ENCODE results near the gene FER1L5. TPM values are rescaled to one million over a fixed set of nuclear protein-coding genes. Genes with fewer than 3 reads are reported as not detected.

Gene FER1L5
- polyA plus RNA-seq, 1 of the 3 experiments (the other 2 are of a cell fraction) = 0.02 TPM

DNA sequence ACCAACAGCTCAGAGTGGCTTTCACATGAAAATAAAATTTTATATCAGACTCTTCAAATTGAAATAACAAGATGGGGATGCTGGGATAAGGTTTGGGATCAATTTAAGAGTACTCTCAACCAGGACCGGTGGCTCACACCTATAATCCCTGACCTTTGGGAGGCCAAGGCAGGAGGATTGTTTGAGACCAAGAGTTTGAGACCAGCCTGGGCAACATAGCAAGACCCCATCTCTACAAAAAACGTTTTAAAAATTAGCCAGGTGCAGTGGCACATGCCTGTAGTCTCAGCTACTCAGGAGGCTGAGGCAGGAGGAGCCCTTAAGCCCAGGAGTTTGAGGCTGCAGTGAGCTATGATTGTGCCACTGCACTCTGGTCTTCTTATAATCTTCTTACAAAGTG, 94.7 kb downstream of the FER1L5 start:
- Histone ChIP-seq H4K20me1 (ENCODE audit: insufficient read depth) (no peaks in the 10 kb centered on the region), H3K9me2 (no peaks in the 10 kb centered on the region), H3K9ac (no peak overlapping the region), H3K4me1 (ENCODE audit: control insufficient read depth in 1 of 2, insufficient read depth in 2 of 2, low read depth in 1 of 2, low read length in 1 of 2) (peaks cover 6 to 8% of the 10 kb centered on the region in 2 experiments; a peak in 2 of 4 replicates), H3K79me2 (ENCODE audit: insufficient read depth) (peaks cover 32% of the 10 kb centered on the region), H3K9me3 (no peaks in the 10 kb centered on the region), H3K4me2 (no peak overlapping the region), H3K27ac (ENCODE audit: low read depth in 2 of 2, low read length in 1 of 2) (no peak overlapping the region), H3K36me3 (replicated peaks in 1 of 2; ENCODE audit: control insufficient read depth in 1 of 2, insufficient read depth in 2 of 2, low read length in 1 of 2) (peaks cover 9 to 31% of the 10 kb centered on the region in 2 experiments), H3K27me3 (ENCODE audit: insufficient read depth) (no peaks in the 10 kb centered on the region), H3F3A (replicated peaks; ENCODE audit: insufficient read depth) (no peaks in the 10 kb centered on the region), H3K4me3 (ENCODE audit: low read depth in 2 of 2, low read length in 1 of 2) (no peak overlapping the region), H2AFZ (ENCODE audit: low read depth) (no peak overlapping the region)
- no peak for TF ChIP-seq FOSL2 (IDR thresholded peaks at IDR 0.05; ENCODE audit: borderline replicate concordance, low read depth)
- TF ChIP-seq, protein P1, sequence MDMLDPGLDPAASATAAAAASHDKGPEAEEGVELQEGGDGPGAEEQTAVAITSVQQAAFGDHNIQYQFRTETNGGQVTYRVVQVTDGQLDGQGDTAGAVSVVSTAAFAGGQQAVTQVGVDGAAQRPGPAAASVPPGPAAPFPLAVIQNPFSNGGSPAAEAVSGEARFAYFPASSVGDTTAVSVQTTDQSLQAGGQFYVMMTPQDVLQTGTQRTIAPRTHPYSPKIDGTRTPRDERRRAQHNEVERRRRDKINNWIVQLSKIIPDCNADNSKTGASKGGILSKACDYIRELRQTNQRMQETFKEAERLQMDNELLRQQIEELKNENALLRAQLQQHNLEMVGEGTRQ (IDR thresholded peaks at IDR 0.05; ENCODE audit: borderline replicate concordance, low read depth, low read length) = no peak
- no peak for TF ChIP-seq GATA2 (CRISPR knock-in tag; IDR thresholded peaks at IDR 0.05)
- TF ChIP-seq ELF1 (IDR thresholded peaks at IDR 0.05) = no peak
- no peak for TF ChIP-seq SMC3 (IDR thresholded peaks at IDR 0.05; ENCODE audit: low read depth, low read length)
- no peak for TF ChIP-seq MXI1 (IDR thresholded peaks at IDR 0.05; ENCODE audit: low read depth, low read length)
- no peak for TF ChIP-seq CHD2 (IDR thresholded peaks at IDR 0.05; ENCODE audit: low read length, partially characterized antibody)
- no peak for TF ChIP-seq EP300 (IDR thresholded peaks at IDR 0.05; ENCODE audit: borderline replicate concordance in 1 of 2, low read depth in 1 of 2, low read length in 1 of 2)
- TF ChIP-seq RAD21 (IDR thresholded peaks at IDR 0.05; ENCODE audit: low read length) = no peak
- ChIA-PET POLR2A (no interaction called here), CTCF (no interaction called here)
- 56% methylated on average over 2 of the region's 2 CpGs for WGBS (ENCODE audit: low lambda C conversion rate)
- DNase-seq = no peak

DNA sequence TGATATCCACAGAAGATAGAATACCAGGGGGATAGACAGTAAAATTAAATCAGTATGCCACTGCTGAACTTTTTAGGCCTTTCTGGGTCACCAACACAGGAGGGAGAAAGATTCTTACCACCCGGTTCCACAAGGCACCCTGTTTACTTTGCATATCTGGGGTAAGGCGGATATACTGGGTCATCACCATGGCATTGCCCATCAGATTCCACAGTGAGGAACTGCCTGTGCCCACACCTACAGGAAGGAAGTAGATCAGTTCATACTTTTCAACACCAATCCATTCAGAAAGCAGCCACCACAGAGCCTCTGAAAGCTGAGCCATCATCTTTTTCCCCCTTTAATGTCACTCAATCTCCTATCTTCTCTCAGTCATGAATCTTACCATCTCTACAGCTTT, 95.3 kb downstream of the FER1L5 start:
- WGBS (ENCODE audit: low lambda C conversion rate) = 94% methylated on average over 2 of the region's 2 CpGs
- POLR2A ChIA-PET = interaction anchor here (0.6 kb wide), 1 partner anchor 12 kb away, joined by 3 read pairs; no protein-coding TSS in a partner anchor

More for the DNA sequence above, 95.3 kb downstream of the FER1L5 start:
- no peak for DNase-seq
- H3K9me3 ChIP-seq = no peaks in the 10 kb centered on the region
- H3K4me3 ChIP-seq (ENCODE audit: low read depth in 2 of 2, low read length in 1 of 2) = no peak overlapping the region
- H3K9me2 ChIP-seq = no peaks in the 10 kb centered on the region
- TF ChIP-seq NFIC (IDR thresholded peaks at IDR 0.05; ENCODE audit: borderline replicate concordance) (no peak), RXRA (IDR thresholded peaks at IDR 0.05; ENCODE audit: borderline replicate concordance, low read depth) (no peak), EP300 (IDR thresholded peaks at IDR 0.05; ENCODE audit: borderline replicate concordance in 1 of 2, low read depth in 1 of 2, low read length in 1 of 2) (no peak), RCOR1 (IDR thresholded peaks at IDR 0.05; ENCODE audit: low read length) (no peak), FOXM1 (IDR thresholded peaks at IDR 0.05; ENCODE audit: low read depth) (no peak), RAD21 (IDR thresholded peaks at IDR 0.05; ENCODE audit: low read length) (no peak), GABPA (IDR thresholded peaks at IDR 0.05; ENCODE audit: low read depth) (no peak), MEF2A (IDR thresholded peaks at IDR 0.05; ENCODE audit: borderline replicate concordance, low read depth) (no peak), YY1 (IDR thresholded peaks at IDR 0.05; ENCODE audit: low read depth) (no peak), TCF12 (IDR thresholded peaks at IDR 0.05) (no peak), RFX5 (IDR thresholded peaks at IDR 0.05; ENCODE audit: low read length) (no peak)
- TF ChIP-seq, protein P2, sequence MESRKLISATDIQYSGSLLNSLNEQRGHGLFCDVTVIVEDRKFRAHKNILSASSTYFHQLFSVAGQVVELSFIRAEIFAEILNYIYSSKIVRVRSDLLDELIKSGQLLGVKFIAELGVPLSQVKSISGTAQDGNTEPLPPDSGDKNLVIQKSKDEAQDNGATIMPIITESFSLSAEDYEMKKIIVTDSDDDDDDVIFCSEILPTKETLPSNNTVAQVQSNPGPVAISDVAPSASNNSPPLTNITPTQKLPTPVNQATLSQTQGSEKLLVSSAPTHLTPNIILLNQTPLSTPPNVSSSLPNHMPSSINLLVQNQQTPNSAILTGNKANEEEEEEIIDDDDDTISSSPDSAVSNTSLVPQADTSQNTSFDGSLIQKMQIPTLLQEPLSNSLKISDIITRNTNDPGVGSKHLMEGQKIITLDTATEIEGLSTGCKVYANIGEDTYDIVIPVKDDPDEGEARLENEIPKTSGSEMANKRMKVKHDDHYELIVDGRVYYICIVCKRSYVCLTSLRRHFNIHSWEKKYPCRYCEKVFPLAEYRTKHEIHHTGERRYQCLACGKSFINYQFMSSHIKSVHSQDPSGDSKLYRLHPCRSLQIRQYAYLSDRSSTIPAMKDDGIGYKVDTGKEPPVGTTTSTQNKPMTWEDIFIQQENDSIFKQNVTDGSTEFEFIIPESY (IDR thresholded peaks at IDR 0.05; ENCODE audit: borderline replicate concordance, low read depth) = no peak
- TF ChIP-seq, protein P3, sequence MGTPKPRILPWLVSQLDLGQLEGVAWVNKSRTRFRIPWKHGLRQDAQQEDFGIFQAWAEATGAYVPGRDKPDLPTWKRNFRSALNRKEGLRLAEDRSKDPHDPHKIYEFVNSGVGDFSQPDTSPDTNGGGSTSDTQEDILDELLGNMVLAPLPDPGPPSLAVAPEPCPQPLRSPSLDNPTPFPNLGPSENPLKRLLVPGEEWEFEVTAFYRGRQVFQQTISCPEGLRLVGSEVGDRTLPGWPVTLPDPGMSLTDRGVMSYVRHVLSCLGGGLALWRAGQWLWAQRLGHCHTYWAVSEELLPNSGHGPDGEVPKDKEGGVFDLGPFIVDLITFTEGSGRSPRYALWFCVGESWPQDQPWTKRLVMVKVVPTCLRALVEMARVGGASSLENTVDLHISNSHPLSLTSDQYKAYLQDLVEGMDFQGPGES (IDR thresholded peaks at IDR 0.05; ENCODE audit: low read depth, low read length) = no peak
- TF ChIP-seq, protein P4, sequence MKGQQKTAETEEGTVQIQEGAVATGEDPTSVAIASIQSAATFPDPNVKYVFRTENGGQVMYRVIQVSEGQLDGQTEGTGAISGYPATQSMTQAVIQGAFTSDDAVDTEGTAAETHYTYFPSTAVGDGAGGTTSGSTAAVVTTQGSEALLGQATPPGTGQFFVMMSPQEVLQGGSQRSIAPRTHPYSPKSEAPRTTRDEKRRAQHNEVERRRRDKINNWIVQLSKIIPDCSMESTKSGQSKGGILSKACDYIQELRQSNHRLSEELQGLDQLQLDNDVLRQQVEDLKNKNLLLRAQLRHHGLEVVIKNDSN (IDR thresholded peaks at IDR 0.05; ENCODE audit: borderline replicate concordance, low read depth) = no peak
- TF ChIP-seq, protein P5, sequence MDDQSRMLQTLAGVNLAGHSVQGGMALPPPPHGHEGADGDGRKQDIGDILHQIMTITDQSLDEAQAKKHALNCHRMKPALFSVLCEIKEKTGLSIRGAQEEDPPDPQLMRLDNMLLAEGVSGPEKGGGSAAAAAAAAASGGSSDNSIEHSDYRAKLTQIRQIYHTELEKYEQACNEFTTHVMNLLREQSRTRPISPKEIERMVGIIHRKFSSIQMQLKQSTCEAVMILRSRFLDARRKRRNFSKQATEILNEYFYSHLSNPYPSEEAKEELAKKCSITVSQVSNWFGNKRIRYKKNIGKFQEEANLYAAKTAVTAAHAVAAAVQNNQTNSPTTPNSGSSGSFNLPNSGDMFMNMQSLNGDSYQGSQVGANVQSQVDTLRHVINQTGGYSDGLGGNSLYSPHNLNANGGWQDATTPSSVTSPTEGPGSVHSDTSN (IDR thresholded peaks at IDR 0.05) = no peak
- TF ChIP-seq, protein P6, sequence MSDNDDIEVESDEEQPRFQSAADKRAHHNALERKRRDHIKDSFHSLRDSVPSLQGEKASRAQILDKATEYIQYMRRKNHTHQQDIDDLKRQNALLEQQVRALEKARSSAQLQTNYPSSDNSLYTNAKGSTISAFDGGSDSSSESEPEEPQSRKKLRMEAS (IDR thresholded peaks at IDR 0.05; ENCODE audit: low read depth) = no peak
- no peak overlapping the region for H2AFZ ChIP-seq (ENCODE audit: low read depth)
- H3K9ac ChIP-seq = no peak overlapping the region
- peaks cover 7 to 27% of the 10 kb centered on the region in 2 experiments for H3K36me3 ChIP-seq (replicated peaks in 1 of 2; ENCODE audit: control insufficient read depth in 1 of 2, insufficient read depth in 2 of 2, low read length in 1 of 2)
- peak overlapping the region; percentile 23; the same call in 1 of the 2 replicates for H3K4me2 ChIP-seq
- H3F3A ChIP-seq (replicated peaks; ENCODE audit: insufficient read depth) = no peaks in the 10 kb centered on the region
- H3K27me3 ChIP-seq (ENCODE audit: insufficient read depth) = no peaks in the 10 kb centered on the region
- CTCF ChIA-PET = no interaction called here
- H4K20me1 ChIP-seq (ENCODE audit: insufficient read depth) = no peaks in the 10 kb centered on the region
- peaks cover 6 to 8% of the 10 kb centered on the region in 2 experiments; a peak in 2 of 4 replicates for H3K4me1 ChIP-seq (ENCODE audit: control insufficient read depth in 1 of 2, insufficient read depth in 2 of 2, low read depth in 1 of 2, low read length in 1 of 2)
- no peak overlapping the region for H3K27ac ChIP-seq (ENCODE audit: low read depth in 2 of 2, low read length in 1 of 2)
- peaks cover 32% of the 10 kb centered on the region for H3K79me2 ChIP-seq (ENCODE audit: insufficient read depth)
